Stomach (tissue), 4 donors: ENCODE measurements around the gene LONRF2.
"Not testable (repeated sequence)": the region's sequence is repeated elsewhere in the genome, so short reads cannot be mapped to it uniquely, and the experiment has no call there.

ENCODE experiments used
- CTCF ChIP-seq, 7 experiments: fragments of 450-650 bp in 4 of 7; fragments of 200-600 bp in 3 of 7; sonication (generic) in 3 of 7; IDR thresholded peaks; one replicate each; pipeline ENCODE4 v1.5.1; 2016 to 2019; ENCODE audit warnings: antibody characterized with exemption in 7 of 7, control low read depth in 2 of 7, mild to moderate bottlenecking in 1 of 7
- POLR2A ChIP-seq, 4 donors: fragments of 450-650 bp; IDR thresholded peaks; one replicate each; pipeline ENCODE4 v1.6.1; 2016; ENCODE audit warnings: antibody characterized with exemption in 4 of 4, control low read depth in 2 of 4, mild to moderate bottlenecking in 1 of 4, moderate library complexity in 1 of 4

GRCh38 chr2:100345144-100345543 is 22.8 kb upstream of the LONRF2 start:
- not testable (repeated sequence) for TF ChIP-seq CTCF, POLR2A (IDR thresholded peaks at IDR 0.05)
